B cell (primary cell): ENCODE measurements around the gene CMIP.

ENCODE experiments used
- EZH2 ChIP-seq: IDR thresholded peaks from 2 replicates; pipeline ENCODE4 v1.6.1; 2012; ENCODE audit warnings: borderline replicate concordance, low read depth, mild to moderate bottlenecking, moderate library complexity, low read length; ENCODE audit not compliant: insufficient read depth, poor library complexity, severe bottlenecking
- TF ChIP-seq, protein P1 (sequence below): fragments of 200-600 bp; IDR thresholded peaks from one replicate; pipeline ENCODE4 v1.8.0; 2022; ENCODE audit warnings: antibody characterized with exemption, mild to moderate bottlenecking

DNA sequence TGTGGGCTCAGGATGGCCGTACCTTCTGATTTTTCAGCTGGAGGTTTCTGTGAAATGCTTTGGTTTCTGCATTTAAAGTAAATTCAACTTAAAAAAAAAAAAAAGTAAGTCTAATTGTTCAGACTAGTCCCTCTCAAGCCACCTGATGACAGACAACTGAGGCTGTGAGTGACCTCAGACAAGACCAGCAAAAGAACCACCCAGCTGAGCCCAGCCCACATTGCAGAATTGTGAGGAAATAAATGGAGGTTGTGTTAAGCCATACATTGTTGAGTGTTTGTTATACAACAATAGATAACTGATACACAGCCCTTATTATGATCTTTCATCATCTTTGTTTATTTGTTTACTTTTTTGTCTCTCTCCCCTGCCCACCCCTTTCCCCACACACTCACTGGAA lies 44.7 kb upstream of the CMIP start:
- TF ChIP-seq, protein P1, sequence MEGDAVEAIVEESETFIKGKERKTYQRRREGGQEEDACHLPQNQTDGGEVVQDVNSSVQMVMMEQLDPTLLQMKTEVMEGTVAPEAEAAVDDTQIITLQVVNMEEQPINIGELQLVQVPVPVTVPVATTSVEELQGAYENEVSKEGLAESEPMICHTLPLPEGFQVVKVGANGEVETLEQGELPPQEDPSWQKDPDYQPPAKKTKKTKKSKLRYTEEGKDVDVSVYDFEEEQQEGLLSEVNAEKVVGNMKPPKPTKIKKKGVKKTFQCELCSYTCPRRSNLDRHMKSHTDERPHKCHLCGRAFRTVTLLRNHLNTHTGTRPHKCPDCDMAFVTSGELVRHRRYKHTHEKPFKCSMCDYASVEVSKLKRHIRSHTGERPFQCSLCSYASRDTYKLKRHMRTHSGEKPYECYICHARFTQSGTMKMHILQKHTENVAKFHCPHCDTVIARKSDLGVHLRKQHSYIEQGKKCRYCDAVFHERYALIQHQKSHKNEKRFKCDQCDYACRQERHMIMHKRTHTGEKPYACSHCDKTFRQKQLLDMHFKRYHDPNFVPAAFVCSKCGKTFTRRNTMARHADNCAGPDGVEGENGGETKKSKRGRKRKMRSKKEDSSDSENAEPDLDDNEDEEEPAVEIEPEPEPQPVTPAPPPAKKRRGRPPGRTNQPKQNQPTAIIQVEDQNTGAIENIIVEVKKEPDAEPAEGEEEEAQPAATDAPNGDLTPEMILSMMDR = no peak
- TF ChIP-seq EZH2 = no peak
